ENCODE measurements around the gene KRTCAP2.
"Not testable (repeated sequence)": the region's sequence is repeated elsewhere in the genome, so short reads cannot be mapped to it uniquely, and the experiment has no call there.

KRTCAP2 gene

DNA sequence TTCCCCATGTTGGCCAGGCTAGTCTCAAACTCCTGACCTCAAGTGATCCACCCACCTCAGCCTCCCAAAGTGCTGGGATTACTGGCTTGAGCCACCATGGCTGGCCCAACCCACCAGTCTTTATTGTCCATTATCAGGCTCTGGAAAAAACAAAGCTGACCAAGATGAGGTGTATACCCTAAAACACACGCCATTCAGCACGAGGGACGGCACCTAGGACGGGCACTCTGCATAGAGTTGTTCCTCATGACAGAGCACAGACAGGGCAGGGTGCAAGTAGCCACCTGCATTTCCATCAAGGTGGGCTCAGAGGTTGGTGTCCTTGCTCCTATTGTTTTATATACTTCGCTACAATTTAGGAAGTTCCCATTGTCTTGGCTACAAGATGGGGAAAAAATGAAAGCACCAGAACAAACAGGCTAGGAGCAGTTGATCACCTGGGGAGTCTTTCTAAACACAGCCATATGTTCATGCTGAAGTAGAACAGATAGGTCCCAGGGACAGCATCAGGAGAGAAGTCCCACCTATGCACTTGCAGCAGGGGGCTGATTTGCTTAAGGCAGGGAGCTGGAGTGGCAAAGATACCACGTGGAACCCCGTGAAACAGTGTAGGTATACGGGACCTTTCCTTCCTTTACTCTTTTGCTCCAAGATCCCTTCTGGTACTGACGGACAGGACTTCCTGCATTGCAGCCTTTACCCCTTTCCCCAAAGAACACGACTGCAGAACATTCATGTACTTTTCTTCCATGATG, 4.5 kb downstream of the KRTCAP2 start:
- no peak for DNase-seq (ENCODE audit: low read depth)

DNA sequence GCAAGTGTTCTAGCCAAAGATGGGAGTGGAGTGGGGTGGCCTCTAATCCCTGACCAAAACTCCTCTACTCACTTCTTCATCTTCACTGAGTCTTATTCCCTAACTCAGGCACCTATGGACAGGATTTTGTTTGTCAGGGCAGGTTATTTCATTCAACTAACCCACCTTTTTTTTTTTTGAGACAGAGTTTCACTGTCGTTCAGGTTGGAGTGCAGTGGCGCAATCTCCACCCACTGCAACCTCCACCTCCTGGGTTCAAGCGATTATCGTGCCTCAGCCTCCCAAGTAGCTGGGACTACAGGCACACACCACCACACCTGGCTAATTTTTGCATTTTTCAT, 5.0 kb downstream of the KRTCAP2 start:
- not testable (repeated sequence) for DNase-seq (ENCODE audit: low read depth)

DNA sequence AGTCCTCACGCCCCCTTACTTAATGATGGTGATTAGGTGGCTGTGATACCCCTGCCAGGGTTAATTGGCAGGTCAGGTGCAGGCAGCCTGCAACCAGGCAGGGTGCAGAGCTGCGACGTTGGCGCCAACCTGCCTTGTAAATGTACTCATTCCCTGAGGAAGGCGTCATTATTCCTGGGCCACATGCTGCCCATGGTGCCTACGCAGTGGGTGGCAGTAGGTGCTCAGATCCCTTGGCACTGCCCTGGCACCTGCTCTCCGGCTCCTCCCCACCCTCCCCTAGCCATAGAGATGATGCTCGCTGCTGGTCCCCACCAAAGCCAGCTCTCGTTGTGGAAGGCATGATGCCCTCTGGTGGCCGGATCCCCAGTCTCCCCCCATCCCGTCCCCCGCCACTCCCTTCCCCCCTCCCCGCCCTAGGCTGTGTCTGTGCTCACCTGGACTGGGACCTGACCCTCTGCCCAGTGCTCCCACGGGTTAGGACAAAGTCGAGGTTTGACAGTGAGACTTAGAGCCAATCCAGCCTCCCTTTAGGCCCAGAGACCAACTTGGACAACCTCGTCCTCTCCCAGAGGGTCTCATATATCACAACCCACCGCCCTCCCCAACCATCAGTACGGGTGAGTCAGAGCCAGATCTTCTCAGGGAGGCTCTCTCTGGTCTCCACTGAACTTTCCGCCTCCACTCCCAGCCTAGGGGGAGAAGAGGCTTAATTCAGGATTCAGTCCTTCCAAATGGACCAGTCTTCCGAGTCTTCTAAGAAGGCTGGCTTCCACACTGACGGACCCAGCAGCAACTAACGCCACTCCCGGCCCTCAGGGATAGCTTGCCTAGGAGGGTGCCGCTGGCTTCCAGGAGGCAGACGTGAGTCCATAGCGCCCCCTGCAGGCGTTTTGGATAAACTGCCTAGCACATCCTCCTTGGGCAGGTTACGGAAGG, 5.7 kb downstream of the KRTCAP2 start:
- DNase-seq (ENCODE audit: low read depth) = peak; percentile 69

DNA sequence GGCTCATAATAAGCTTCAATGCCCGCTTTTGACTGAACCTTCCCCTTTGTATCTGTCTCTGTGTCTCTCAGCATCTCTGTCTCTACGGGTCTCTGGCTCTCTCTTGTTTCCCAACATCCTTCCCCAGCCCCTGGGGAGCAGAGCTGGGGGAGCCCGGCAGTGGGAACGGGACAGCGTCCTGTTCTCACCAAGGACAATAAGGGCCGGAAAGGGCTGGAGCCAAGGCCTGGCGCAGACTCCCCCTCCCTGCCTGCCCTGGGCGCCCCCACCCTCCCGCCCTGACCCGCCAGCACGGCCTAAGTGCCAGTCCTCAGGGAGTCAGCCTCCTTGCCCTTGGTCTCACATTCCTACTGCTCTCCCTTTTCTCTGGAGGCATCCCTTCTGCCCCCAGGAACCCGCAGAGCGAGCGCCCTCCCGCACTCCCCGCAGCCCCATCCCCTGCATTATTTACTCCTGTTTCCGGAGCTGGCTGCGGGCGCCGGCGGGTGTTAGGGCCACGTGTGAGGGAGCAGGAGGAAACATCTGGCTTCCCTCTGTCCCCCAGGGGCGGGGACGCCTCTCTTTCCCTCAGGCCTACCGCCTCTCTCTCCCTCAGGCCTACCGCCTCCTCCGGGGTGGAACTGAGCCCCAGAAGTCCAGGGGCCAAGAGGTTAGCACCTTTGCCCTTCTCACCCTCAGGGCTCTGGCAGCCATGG, 6.5 kb downstream of the KRTCAP2 start:
- DNase-seq (ENCODE audit: low read depth) = no peak

DNA sequence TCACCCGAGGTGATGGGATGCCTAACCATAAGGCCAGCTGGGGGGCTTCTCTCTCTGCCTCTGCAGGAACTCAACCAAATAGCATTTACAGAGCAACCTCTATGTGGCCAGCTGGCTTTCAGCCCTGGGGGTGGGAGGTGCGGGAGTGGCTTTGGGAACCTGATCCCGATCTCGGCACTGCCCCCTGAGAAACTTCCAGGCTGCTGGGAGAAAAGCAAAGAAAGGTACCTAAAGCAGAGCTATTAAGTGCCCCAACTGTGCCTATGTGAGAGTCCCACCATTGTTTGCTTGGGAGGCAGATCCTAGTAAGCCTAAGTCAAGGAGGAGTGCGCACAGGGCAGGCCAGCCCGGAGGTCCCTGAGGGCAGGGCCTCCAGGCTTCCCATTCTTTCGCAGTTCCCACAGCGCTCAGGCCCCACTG, 7.0 kb downstream of the KRTCAP2 start:
- DNase-seq (ENCODE audit: low read depth) = no peak

DNA sequence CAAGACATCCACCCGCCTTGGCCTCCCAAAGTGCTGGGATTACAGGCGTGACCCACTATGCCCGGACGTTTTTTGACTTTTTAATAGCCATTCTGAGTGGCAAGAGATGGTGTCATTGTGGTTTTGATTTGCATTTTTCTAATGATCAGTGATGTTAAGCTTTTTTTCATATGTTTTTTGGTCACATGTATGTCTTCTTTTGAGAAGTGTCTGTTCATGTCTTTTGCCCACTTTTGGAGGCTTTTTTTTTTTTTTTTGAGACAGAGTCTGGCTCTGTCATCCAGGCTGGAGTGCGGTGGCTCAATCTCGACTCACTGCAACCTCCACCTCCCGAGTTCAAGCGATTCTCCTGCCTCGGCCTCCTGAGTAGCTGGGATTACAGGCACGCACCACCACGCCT, 8.5 kb downstream of the KRTCAP2 start:
- not testable (repeated sequence) for DNase-seq (ENCODE audit: low read depth)

DNA sequence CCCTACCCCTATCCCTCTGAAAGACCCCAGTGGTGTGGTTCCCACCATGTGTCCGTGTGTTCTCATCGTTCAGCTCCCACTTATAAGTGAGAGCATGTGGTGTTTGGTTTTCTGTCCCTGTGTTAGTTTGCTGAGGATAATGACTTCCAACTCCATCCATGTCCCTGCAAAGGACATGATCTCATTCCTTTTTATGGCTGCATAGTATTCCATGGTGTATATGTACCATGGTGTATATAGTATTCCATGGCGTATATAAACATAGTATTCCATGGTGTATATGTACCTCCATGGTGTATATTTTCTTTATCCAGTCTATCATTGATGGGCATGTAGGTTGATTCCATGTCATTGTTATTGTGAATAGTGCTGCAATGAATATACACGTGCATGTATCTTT, 9.3 kb downstream of the KRTCAP2 start:
- DNase-seq (ENCODE audit: low read depth) = not testable (repeated sequence)

DNA sequence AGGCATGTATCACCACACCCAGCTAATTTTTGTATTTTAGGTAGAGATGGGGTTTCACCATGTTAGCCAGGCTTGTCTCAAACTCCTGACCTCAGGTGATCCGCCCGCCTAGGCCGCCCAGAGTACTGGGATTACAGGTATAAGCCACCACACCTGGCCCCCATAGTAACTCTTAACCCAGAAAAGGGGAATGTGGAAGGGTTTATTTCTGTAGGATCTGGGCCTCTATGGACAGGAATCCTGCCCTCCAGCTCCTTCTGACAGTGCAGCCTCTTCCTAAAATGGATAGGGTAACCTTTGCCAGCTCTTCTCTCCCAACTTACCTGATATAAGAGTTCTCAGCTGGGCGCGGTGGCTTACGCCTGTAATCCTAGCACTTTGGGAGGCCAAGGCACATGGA, 10.5 kb downstream of the KRTCAP2 start:
- not testable (repeated sequence) for DNase-seq (ENCODE audit: low read depth)

DNA sequence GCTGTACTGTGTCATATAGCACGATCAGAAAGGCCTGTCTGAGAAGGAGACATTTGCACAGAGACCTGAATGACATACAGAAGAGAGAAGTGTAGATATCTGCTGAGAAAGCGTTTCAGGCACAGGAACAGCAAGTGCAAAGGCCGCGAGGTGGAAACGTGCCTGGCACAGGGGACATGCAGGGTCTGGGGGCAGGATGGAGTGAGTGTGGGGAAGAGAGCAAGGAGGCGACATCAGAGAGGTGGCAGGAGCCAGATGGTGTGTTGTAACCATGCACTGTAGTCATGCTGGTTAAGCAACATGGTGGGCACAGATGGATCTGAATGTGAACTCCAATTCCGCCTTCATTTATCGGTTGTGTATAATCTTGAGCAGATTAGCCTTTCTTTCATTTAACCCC, 13.0 kb downstream of the KRTCAP2 start:
- DNase-seq (ENCODE audit: low read depth) = no peak

DNA sequence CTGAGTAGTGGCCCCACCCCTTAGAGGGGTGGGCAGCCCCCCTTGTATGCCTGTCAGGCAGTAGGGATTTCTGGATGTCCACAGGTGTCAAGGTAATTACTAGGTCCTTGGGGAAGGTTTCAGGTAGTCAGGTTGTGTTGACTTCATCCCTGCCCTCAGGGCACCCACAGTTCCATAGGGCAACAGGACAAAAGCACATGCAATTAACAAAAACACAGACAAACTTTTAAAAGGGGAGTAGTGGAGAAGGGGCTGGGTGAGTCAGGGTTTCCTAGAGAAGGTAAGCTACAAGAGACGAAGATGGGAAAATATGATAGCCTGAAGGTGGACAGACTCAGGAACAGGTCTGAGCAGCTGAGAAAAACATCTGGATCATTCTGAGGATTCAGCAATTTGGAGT, 14.1 kb downstream of the KRTCAP2 start:
- no peak for DNase-seq (ENCODE audit: low read depth)

DNA sequence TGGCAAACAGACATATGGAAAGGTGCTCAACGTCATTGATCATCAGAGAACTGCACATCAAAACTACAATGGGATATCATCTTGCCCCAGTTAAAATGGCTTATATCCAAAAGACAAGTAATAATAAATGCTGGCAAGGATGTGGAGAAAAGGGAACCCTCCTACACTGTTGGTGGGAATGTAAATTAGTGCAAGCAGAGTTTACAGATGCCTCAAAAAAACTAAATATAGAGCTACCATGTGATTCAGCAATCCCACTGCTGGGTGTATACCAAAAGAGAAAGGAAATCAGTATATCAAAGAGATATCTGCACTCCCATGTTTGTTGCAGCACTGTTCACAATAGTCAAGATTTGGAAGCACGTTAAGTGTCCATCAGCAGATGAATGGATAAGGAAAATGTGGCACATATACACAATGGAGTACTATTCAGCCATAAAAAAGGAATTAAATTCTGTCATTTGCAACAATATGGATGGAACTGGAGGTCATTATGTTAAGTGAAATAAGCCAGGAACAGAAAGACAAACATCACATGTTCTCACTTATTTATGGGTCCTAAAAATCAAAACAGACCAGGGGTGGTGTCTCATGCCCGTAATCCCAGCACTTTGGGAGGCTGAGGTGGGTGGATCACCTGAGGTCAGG, 17.0 kb downstream of the KRTCAP2 start:
- not testable (repeated sequence) for DNase-seq (ENCODE audit: low read depth)

DNA sequence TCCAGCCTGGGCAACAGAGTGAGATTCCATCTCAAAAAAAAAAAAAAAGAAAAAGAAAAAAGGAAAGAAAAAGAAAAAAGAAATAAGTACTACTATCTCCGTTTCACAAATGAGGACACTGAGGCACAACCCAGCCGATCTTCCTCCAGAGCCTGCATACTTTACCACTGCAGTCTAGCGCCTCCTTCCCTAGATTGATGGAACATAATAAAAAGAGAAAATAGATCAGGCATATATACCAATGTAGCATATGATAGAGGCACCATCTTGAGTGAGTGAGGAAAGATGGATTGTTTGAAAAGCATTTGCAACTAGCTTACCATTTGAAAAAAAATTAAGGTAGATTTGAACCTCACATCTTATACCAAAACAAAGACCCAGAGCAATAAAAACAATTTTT, 27.6 kb downstream of the KRTCAP2 start:
- DNase-seq (ENCODE audit: low read depth) = no peak

DNA sequence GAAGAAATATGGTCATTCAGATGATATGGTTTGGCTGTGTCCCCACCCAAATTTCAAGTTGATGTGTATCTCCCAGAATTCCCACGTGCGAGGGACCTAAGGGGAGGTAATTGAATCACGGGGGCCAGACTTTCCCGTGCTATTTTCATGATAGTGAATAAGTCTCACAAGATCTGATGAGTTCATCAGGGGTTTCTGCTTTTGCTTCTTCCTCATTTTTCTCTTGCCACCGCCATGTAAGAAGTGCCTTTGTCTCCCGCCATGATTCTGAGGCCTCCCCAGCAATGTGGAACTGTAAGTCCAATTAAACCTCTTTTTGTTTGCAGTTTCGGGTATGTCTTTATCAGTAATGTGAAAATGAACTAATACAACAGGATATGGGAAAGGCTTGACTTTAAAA, 31.4 kb downstream of the KRTCAP2 start:
- DNase-seq (ENCODE audit: low read depth) = no peak

DNA sequence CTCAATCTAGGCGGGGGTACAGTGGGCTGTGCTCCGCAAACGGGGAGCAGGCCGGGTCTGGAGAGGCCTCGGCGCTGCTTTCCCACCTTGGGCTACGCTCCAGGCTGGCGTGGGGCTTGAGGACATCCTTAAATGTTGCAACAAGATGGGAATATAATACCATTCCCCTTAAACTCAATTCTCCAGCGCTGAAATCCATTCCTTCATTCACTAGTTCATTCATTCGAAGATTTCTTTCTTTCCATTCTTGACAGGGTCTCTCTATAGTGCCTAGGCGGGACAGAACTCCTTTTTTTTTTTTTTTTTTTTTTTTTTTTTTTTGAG, 32.5 kb downstream of the KRTCAP2 start:
- no peak for DNase-seq (ENCODE audit: low read depth)

DNA sequence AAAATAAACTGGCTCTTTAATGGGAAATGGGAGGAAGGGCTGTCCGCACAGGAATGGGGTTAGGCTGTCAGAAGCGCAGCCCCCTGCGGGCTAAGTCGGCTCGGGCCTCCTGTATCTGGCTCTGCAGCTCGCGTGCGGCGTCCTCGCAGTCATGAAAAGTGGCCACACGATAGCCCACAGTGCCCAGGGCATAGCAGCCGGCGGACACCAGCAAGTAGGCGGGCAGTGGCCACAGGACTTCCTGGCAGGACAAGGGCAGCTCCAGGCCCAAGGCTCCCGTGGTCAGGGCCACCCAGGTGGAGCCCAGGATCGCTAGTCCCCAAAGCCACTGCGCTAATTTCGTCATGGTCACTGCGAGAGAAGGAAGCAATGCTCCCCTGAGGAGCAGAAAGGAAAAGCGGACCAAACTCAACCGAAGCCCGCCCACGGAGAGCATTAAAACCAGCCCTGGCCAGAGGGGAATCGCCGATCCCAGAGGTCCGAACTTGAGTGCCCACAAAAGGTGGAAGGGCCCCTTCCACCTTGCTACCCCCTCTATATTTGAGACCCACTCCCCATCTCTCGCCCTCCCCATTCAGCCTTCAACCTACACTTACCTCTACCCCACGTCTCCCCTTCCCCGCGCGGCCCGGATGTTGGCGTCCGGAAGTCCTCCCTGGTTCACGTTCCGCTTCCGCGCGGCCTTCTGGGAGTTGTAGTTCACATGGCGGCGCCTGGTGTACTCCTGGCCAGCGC, 33.0 kb downstream of the KRTCAP2 start, which contains the start of gene DPM3:
DPM3 (minus strand) TSS at position 637 of the 735 bp plus-strand sequence; CDS start at position 346, 291 bp downstream.
- peak; percentile 81 for DNase-seq (ENCODE audit: low read depth)

DNA sequence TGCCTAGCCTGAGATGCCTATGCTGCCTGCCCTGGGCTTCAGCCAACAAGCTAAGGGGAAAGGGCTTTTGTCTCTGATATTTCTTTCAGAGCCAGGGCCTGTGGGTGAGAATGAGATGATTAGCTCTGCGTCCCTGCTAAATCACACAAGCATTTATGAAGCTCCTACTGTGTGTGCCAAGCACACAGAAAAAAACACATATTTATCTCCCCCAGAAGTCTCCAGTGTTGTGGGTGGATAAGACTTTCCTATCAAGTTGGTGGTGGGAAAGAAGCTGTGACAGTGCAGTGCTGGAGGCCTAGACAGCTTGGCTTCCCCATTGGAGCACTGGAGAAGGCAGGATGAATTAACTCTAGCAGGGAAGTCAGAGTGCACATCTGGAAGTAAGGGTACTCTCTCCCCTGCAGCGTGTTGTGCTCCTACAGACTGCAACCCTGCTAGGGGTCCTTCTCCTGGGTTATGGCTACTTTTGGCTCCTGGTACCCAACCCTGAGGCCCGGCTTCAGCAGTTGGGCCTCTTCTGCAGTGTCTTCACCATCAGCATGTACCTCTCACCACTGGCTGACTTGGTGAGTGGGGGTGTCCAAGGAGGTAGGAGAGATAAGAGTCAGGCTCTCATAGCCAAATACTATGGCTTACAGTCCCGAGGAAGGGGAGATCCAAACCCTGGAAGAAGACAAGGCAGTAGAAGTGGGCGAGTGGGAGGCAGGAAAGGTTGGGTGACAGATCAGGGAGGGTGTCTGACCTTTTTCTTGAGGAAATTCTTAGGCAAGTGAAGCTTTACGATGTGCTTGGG, 35.8 kb downstream of the KRTCAP2 start:
- DNase-seq (ENCODE audit: low read depth) = no peak

DNA sequence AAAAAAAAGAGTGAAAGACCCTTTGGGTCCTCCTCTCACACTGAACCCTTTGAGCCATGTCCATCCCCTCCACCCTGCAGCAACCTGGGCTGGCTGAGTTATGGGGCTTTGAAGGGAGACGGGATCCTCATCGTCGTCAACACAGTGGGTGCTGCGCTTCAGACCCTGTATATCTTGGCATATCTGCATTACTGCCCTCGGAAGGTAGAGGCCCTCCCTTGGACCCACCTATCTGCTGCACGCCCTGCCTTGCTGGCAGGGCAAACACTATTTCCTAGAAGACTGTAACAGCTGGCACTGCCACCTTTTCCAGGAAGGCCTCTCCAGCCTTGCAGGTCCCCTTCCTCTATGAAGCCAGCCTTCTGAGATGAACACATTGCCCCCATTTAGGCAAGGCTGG, 36.4 kb downstream of the KRTCAP2 start:
- DNase-seq (ENCODE audit: low read depth) = no peak

DNA sequence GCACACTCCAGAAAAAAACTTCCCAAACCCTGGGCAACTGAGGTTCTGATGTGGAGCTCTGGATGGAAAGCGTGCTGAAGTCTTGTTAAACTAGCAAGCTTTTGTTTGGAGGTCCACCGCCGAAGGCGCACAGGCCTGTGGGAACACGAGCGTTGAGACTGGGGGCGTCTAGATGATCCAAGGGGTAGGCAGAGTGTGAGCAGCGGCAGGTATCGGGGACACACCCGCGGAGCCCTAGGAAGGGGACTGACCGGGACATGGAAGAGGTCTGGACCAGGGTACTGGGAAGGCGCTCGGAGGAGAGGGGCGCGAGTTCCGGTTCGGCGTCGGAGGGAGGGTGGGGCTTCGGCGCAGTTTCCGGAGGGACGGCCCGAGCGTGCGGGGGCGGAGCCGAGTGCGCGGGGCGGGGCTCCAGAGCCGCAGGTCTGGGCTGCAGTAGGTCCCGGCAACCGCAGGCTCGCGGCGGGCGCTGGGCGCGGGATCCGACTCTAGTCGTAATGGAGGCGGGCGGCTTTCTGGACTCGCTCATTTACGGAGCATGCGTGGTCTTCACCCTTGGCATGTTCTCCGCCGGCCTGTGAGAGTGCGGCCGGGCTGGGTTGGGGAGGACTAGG, 37.6 kb downstream of the KRTCAP2 start, which contains the start of gene SLC50A1:
SLC50A1 (plus strand) TSS at position 438 of the 614 bp plus-strand sequence; CDS start at position 498, 60 bp downstream.
- DNase-seq (ENCODE audit: low read depth) = peak; percentile 96

DNA sequence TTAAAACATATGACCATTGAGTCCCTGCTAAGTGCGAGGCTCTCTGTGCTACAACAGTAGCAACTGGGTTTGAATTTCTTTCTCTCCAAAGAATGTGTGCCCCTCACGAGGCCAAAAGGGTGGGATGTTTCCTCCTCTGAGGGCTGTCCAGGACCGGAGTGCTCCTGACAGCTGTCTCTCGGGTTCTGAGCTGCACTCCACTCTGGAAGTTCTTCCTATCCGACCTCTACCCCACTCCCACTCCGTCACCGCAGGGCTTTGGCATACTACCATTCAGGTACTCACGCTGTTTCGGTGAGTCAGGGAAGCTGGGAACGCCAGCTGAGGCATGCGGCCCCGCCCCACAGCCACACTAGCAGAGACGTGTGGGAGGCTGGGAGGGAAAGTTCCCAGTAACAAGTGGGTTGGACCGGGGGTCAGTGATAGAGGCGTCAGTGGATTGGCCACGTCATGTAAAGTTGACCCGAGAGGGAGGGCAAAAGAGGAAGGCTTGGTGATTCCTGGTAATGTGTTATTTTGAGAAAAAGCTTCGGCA, 38.2 kb downstream of the KRTCAP2 start:
- peak; percentile 98 for DNase-seq (ENCODE audit: low read depth)

DNA sequence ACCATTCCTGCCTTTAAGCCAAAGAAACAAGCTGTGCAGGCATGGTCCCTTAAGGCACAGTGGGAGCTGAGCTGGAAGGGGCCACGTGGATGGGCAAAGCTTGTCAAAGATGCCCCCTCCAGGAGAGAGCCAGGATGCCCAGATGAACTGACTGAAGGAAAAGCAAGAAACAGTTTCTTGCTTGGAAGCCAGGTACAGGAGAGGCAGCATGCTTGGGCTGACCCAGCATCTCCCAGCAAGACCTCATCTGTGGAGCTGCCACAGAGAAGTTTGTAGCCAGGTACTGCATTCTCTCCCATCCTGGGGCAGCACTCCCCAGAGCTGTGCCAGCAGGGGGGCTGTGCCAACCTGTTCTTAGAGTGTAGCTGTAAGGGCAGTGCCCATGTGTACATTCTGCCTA, 38.8 kb downstream of the KRTCAP2 start:
- peak; percentile 31 for DNase-seq (ENCODE audit: low read depth)
